Ishikawa (cell line): ENCODE results near the gene S100A7.

Source experiments
- CEBPB ChIP-seq: IDR thresholded peaks from 2 replicates; pipeline ENCODE4 v1.6.1; 2012
- CREB1 ChIP-seq: IDR thresholded peaks from 2 replicates; pipeline ENCODE4 v1.6.1; 2012; ENCODE audit warnings: low read depth
- EP300 ChIP-seq: IDR thresholded peaks from 2 replicates; pipeline ENCODE4 v1.6.1; 2012; ENCODE audit warnings: borderline replicate concordance
- FOXM1 ChIP-seq: IDR thresholded peaks from 2 replicates; pipeline ENCODE4 v1.6.1; 2012; ENCODE audit warnings: low read depth, borderline replicate concordance
- NFIC ChIP-seq: IDR thresholded peaks from 2 replicates; pipeline ENCODE4 v1.6.1; 2012
- RAD21 ChIP-seq: IDR thresholded peaks from 2 replicates; pipeline ENCODE4 v1.6.1; 2012; ENCODE audit warnings: low read depth
- REST ChIP-seq: IDR thresholded peaks from 2 replicates; pipeline ENCODE4 v1.6.1; 2012; ENCODE audit warnings: low read depth, mild to moderate bottlenecking
- TAF1 ChIP-seq: IDR thresholded peaks from 2 replicates; pipeline ENCODE4 v1.6.1; 2012; ENCODE audit warnings: low read depth, mild to moderate bottlenecking
- TCF12 ChIP-seq: IDR thresholded peaks from 2 replicates; pipeline ENCODE4 v1.6.1; 2012; ENCODE audit warnings: low read depth
- TEAD4 ChIP-seq: IDR thresholded peaks from 2 replicates; pipeline ENCODE4 v1.6.1; 2012
- YY1 ChIP-seq: IDR thresholded peaks from 2 replicates; pipeline ENCODE4 v1.6.1; 2012; ENCODE audit warnings: low read depth
- ZBTB7A ChIP-seq: IDR thresholded peaks from 2 replicates; pipeline ENCODE4 v1.6.1; 2012; ENCODE audit warnings: low read depth
- TF ChIP-seq, protein P1 (sequence below): IDR thresholded peaks from 2 replicates; pipeline ENCODE4 v1.6.1; 2012
- TF ChIP-seq, protein P2 (sequence below): IDR thresholded peaks from 2 replicates; pipeline ENCODE4 v1.6.1; 2012

The S100A7 gene

GRCh38 chr1:153460551-153460950, at the start of gene S100A7:
S100A7 (minus strand) TSS chr1:153460651; CDS start chr1:153459013, 1,638 bp downstream.
- TF ChIP-seq EP300: no peak
- no peak for TF ChIP-seq CREB1
- no peak for TF ChIP-seq REST
- TF ChIP-seq, protein P1, sequence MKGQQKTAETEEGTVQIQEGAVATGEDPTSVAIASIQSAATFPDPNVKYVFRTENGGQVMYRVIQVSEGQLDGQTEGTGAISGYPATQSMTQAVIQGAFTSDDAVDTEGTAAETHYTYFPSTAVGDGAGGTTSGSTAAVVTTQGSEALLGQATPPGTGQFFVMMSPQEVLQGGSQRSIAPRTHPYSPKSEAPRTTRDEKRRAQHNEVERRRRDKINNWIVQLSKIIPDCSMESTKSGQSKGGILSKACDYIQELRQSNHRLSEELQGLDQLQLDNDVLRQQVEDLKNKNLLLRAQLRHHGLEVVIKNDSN: no peak
- TF ChIP-seq ZBTB7A: no peak
- no peak for TF ChIP-seq FOXM1
- no peak for TF ChIP-seq TCF12
- no peak for TF ChIP-seq TEAD4
- TF ChIP-seq TAF1: no peak
- no peak for TF ChIP-seq CEBPB
- TF ChIP-seq, protein P2, sequence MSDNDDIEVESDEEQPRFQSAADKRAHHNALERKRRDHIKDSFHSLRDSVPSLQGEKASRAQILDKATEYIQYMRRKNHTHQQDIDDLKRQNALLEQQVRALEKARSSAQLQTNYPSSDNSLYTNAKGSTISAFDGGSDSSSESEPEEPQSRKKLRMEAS: no peak
- no peak for TF ChIP-seq YY1

- TF ChIP-seq, protein P1: no peak
- TF ChIP-seq RAD21: peak; percentile 85
These were observed 49.4 kb upstream of the S100A7 start for GRCh38 chr1:153509729-153510354.

- TF ChIP-seq REST: no peak
- TF ChIP-seq TEAD4: no peak
- TF ChIP-seq CREB1: no peak
- no peak for TF ChIP-seq EP300
- TF ChIP-seq, protein P1: no peak
- no peak for TF ChIP-seq RAD21
- TF ChIP-seq TCF12: no peak
- no peak for TF ChIP-seq ZBTB7A
- TF ChIP-seq NFIC: no peak
- no peak for TF ChIP-seq CEBPB
- TF ChIP-seq FOXM1: no peak
These were observed 48.6 kb upstream of the S100A7 start for GRCh38 chr1:153509036-153509435.

GRCh38 chr1:153507926-153508583, 47.6 kb upstream of the S100A7 start:
- TF ChIP-seq CEBPB (no peak), FOXM1 (no peak), REST (no peak), NFIC (no peak), CREB1 (no peak)
- TF ChIP-seq, protein P1: no peak
